Ovary (tissue), 3 donors: Measurements from ENCODE around the gene HERPUD1.

ENCODE experiments used
- EP300 ChIP-seq: sonication (generic); formaldehyde crosslinking; IDR thresholded peaks from one replicate; pipeline ENCODE4 v1.6.1; 2017; ENCODE audit warnings: antibody characterized with exemption
- POLR2A ChIP-seq: fragments of 450-650 bp; IDR thresholded peaks from one replicate; pipeline ENCODE4 v1.6.1; 2017; ENCODE audit warnings: antibody characterized with exemption, mild to moderate bottlenecking, moderate library complexity
- TF ChIP-seq, protein P1 (sequence below), 3 donors: fragments of 450-650 bp in 2 of 3; fragments of 200-600 bp in 1 of 3; IDR thresholded peaks; one replicate each; pipeline versions ENCODE4 v1.5.1 to v1.8.0; 2016 to 2022; ENCODE audit warnings: antibody characterized with exemption in 3 of 3, mild to moderate bottlenecking in 1 of 3
- donor health status: DM: no; HTN: no; CAD: no.

DNA sequence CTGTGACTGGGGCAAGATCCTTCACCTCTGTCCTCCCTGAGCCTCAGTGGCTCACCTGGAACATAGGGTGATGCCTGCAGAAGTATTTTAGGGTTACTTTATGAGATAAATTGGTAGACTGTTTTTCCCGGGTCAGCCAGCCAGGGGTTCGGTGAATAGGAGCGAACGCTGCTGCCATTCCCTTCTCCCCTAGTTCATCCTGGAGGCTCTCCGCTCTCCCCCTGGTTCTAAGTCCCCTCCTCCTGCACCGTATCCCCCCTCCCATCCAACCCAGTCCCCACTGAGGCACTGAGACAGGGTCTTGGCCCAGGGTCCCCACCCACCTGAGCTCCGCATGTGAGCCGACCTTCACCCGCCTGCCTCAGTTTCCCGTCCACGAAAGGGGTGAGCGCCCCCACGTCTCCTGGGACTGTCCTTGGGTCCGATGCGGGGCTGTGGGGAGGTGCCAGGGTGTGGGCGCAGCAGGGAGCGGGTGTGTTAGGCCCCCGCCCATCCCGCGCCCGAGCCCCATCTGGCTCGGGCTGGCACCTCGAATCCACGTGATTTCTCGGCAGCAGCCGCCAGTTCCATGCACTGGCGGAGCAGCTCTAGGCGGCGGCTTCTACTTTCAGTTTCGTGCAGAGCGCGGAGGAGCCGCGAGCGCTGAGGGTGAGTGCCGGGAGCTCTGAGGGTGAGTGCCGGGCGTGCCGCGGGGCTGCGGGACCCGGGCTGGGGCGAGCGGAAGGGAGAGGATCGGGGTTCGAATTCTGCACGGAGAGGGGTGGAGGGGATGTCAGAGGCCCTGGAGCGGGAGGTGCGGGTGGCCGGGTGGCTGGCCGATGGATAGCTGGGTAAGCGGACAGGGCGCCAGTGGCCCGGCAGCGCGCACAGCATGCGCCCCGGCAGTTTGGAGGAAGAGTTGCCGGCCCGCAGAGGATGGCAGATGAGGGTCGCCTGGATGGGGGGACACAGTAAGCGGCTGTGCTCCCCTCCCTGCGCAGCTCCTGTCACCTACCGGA, 57.3 kb downstream of the HERPUD1 start, which contains the start of gene NLRC5:
- TF ChIP-seq, protein P1, sequence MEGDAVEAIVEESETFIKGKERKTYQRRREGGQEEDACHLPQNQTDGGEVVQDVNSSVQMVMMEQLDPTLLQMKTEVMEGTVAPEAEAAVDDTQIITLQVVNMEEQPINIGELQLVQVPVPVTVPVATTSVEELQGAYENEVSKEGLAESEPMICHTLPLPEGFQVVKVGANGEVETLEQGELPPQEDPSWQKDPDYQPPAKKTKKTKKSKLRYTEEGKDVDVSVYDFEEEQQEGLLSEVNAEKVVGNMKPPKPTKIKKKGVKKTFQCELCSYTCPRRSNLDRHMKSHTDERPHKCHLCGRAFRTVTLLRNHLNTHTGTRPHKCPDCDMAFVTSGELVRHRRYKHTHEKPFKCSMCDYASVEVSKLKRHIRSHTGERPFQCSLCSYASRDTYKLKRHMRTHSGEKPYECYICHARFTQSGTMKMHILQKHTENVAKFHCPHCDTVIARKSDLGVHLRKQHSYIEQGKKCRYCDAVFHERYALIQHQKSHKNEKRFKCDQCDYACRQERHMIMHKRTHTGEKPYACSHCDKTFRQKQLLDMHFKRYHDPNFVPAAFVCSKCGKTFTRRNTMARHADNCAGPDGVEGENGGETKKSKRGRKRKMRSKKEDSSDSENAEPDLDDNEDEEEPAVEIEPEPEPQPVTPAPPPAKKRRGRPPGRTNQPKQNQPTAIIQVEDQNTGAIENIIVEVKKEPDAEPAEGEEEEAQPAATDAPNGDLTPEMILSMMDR (IDR thresholded peaks at IDR 0.05) = no peak
- TF ChIP-seq POLR2A (peak; percentile 54), EP300 (peak; percentile 19)
